ENCODE data around the gene TIA1.
"Not testable (repeated sequence)": the region's sequence is repeated elsewhere in the genome, so short reads cannot be mapped to it uniquely, and the experiment has no call there.

TIA1 gene

GRCh38 chr2:70214953-70215549, 33.4 kb downstream of the TIA1 start:
- DNase-seq, result no peak

- DNase-seq, result no peak
Observed at GRCh38 chr2:70214365-70214764, 34.1 kb downstream of the TIA1 start.

GRCh38 chr2:70212298-70212932, 36.0 kb downstream of the TIA1 start:
- no peak for DNase-seq

GRCh38 chr2:70211595-70211994, 36.8 kb downstream of the TIA1 start:
- DNase-seq, result no peak

- DNase-seq, result no peak
Observed at GRCh38 chr2:70204452-70204851, 44.0 kb downstream of the TIA1 start.

GRCh38 chr2:70203086-70203485, 45.3 kb downstream of the TIA1 start:
- no peak for DNase-seq

- DNase-seq, result no peak
Observed at GRCh38 chr2:70202236-70202806, 46.1 kb downstream of the TIA1 start.

GRCh38 chr2:70201831-70202230, 46.6 kb downstream of the TIA1 start:
- no peak for DNase-seq

- no peak for DNase-seq
Observed at GRCh38 chr2:70201225-70201768, 47.1 kb downstream of the TIA1 start.

- DNase-seq, result no peak
Observed at GRCh38 chr2:70199320-70199864, 49.0 kb downstream of the TIA1 start.

- DNase-seq, result no peak
Observed at GRCh38 chr2:70192516-70192915, 55.9 kb downstream of the TIA1 start.

- no peak for DNase-seq
Observed at GRCh38 chr2:70191244-70191735, 57.1 kb downstream of the TIA1 start.

GRCh38 chr2:70190418-70191243, 57.8 kb downstream of the TIA1 start, which contains the start of gene C2orf42:
TSS of gene C2orf42 (minus strand) at chr2:70191019. CDS start at chr2:70181985, 9,034 bp downstream.
- DNase-seq, result peak; percentile 95

- no peak for DNase-seq
Observed at GRCh38 chr2:70188460-70188859, 60.0 kb downstream of the TIA1 start.

GRCh38 chr2:70187170-70187569, 61.3 kb downstream of the TIA1 start:
- not testable (repeated sequence) for DNase-seq

GRCh38 chr2:70182689-70183088, 65.7 kb downstream of the TIA1 start:
- DNase-seq, result no peak

GRCh38 chr2:70181363-70181956, 67.0 kb downstream of the TIA1 start:
- DNase-seq, result no peak

- no peak for DNase-seq
Observed at GRCh38 chr2:70173520-70173919, 74.9 kb downstream of the TIA1 start.

GRCh38 chr2:70169654-70170245, 78.7 kb downstream of the TIA1 start:
- not testable (repeated sequence) for DNase-seq

- no peak for DNase-seq
Observed at GRCh38 chr2:70161069-70161534, 87.3 kb downstream of the TIA1 start.

GRCh38 chr2:70160545-70160944, 87.9 kb downstream of the TIA1 start:
- DNase-seq, result no peak
